PFSK-1 (cell line): ENCODE measurements around the gene GFOD1.

Experiments
- FOXP2 ChIP-seq: optimal IDR thresholded peaks from 2 replicates; pipeline ENCODE3; 2011; ENCODE audit warnings: borderline replicate concordance, control low read depth, inconsistent platforms; ENCODE audit not compliant: insufficient read depth; ENCODE audit errors: extremely low read length, extremely low read depth
- POLR2AphosphoS5 ChIP-seq: IDR thresholded peaks from 2 replicates; pipeline ENCODE4 v1.6.1; 2012; ENCODE audit warnings: low read depth, mild to moderate bottlenecking, control low read depth, low read length, moderate library complexity
- REST ChIP-seq, 2 experiments: IDR thresholded peaks; 2 replicates each; pipeline versions ENCODE4 v1.6.1 to v1.8.0; 2011 to 2012; ENCODE audit warnings: low read depth in 2 of 2, low read length in 2 of 2, control low read depth in 1 of 2, inconsistent platforms in 1 of 2, mild to moderate bottlenecking in 1 of 2, moderate library complexity in 1 of 2; ENCODE audit not compliant: insufficient read depth in 1 of 2
- SIN3A ChIP-seq: IDR thresholded peaks from 2 replicates; pipeline ENCODE4 v1.6.1; 2012; ENCODE audit warnings: mild to moderate bottlenecking, low read length, moderate library complexity, borderline replicate concordance; ENCODE audit not compliant: insufficient read depth
- TAF1 ChIP-seq: IDR thresholded peaks from 2 replicates; pipeline ENCODE4 v1.6.1; 2012; ENCODE audit warnings: low read length, control low read depth, borderline replicate concordance; ENCODE audit not compliant: insufficient read depth

Gene GFOD1

GRCh38 chr6:13355043-13355945 lies 132.1 kb downstream of the GFOD1 start:
- TF ChIP-seq SIN3A (no peak), POLR2AphosphoS5 (no peak), REST (IDR thresholded peaks at IDR 0.05; ENCODE audit: insufficient read depth in 1 of 2, low read depth in 2 of 2, low read length in 2 of 2) (no peak), TAF1 (no peak)

- TF ChIP-seq REST (IDR thresholded peaks at IDR 0.05; ENCODE audit: insufficient read depth in 1 of 2, low read depth in 2 of 2, low read length in 2 of 2) (no peak), TAF1 (no peak), POLR2AphosphoS5 (no peak), SIN3A (no peak), FOXP2 (no peak)
These were observed 132.9 kb downstream of the GFOD1 start for GRCh38 chr6:13354331-13355042.

- TF ChIP-seq REST (IDR thresholded peaks at IDR 0.05; ENCODE audit: insufficient read depth in 1 of 2, low read depth in 2 of 2, low read length in 2 of 2) (no peak), POLR2AphosphoS5 (no peak), FOXP2 (no peak), SIN3A (no peak), TAF1 (no peak)
These were observed 135.2 kb downstream of the GFOD1 start for GRCh38 chr6:13352165-13352564.

- TF ChIP-seq SIN3A (no peak), FOXP2 (no peak), REST (IDR thresholded peaks at IDR 0.05; ENCODE audit: insufficient read depth in 1 of 2, low read depth in 2 of 2, low read length in 2 of 2) (no peak), POLR2AphosphoS5 (no peak), TAF1 (no peak)
These were observed 136.1 kb downstream of the GFOD1 start for GRCh38 chr6:13351271-13351670.
